Activated CD4-positive, alpha-beta T cell treated with anti-CD3 and anti-CD28 coated beads for 24 hours (primary cell): Measurements from ENCODE around the gene ATP6AP1.

Source experiments
- DNase-seq, 2 donors: peaks; one replicate each; pipeline ENCODE4 v3.0.0-alpha.2; 2020; ENCODE audit warnings: low read depth in 2 of 2

The ATP6AP1 gene

GRCh38 chrX:154471839-154472684 lies 43.6 kb downstream of the ATP6AP1 start:
- no peak for DNase-seq

GRCh38 chrX:154472685-154473632 lies 44.5 kb downstream of the ATP6AP1 start:
- no peak for DNase-seq

GRCh38 chrX:154473683-154474082 lies 45.2 kb downstream of the ATP6AP1 start:
- DNase-seq = no peak

- no peak for DNase-seq
Observed at GRCh38 chrX:154476821-154477220, 48.3 kb downstream of the ATP6AP1 start.

GRCh38 chrX:154477891-154478477 lies 49.5 kb downstream of the ATP6AP1 start:
- no peak for DNase-seq

- peak; percentile 88 to 91 for DNase-seq
Observed at GRCh38 chrX:154478728-154479622, 50.5 kb downstream of the ATP6AP1 start, which contains the start of gene LAGE3. Gene LAGE3, minus strand, starts transcription at chrX:154479281. Its CDS starts 366 bp downstream, at chrX:154478915.

GRCh38 chrX:154481195-154481594 lies 52.7 kb downstream of the ATP6AP1 start:
- DNase-seq = no peak

- no peak for DNase-seq
Observed at GRCh38 chrX:154481911-154482601, 53.6 kb downstream of the ATP6AP1 start.

GRCh38 chrX:154482786-154483185 lies 54.3 kb downstream of the ATP6AP1 start:
- DNase-seq = no peak

GRCh38 chrX:154483325-154483724 lies 54.8 kb downstream of the ATP6AP1 start:
- DNase-seq = no peak

- no peak for DNase-seq
Observed at GRCh38 chrX:154484255-154485149, 56.0 kb downstream of the ATP6AP1 start.

- DNase-seq = no peak
Observed at GRCh38 chrX:154485150-154486051, 56.9 kb downstream of the ATP6AP1 start.

GRCh38 chrX:154486052-154486395 lies 57.5 kb downstream of the ATP6AP1 start:
- DNase-seq = no peak
